HFFc6 (cell line): Measurements from ENCODE around the gene KCNQ1OT1. TPM values are rescaled to one million over a fixed set of nuclear protein-coding genes. Genes with fewer than 3 reads are reported as not detected.

Experiments
- DNase-seq: peaks from one replicate; pipeline ENCODE4 v3.0.0-alpha.2; 2018
- H3K27ac Mint-ChIP-seq: 2 replicates; pipeline ENCODE4 v1.8.0; 2020; ENCODE audit warnings: mild to moderate bottlenecking, mixed read lengths
- H3K27me3 Mint-ChIP-seq: 2 replicates; pipeline ENCODE4 v1.8.0; 2021; ENCODE audit warnings: mild to moderate bottlenecking, moderate library complexity, mixed read lengths; ENCODE audit not compliant: insufficient read depth
- H3K36me3 Mint-ChIP-seq: 2 replicates; pipeline ENCODE4 v1.8.0; 2021; ENCODE audit warnings: low read depth, mixed read lengths
- H3K4me1 Mint-ChIP-seq: 2 replicates; pipeline ENCODE4 v1.8.0; 2020; ENCODE audit warnings: low read depth, mixed read lengths
- H3K4me3 Mint-ChIP-seq: 2 replicates; pipeline ENCODE4 v1.8.0; 2020; ENCODE audit warnings: mild to moderate bottlenecking, moderate library complexity, mixed read lengths
- H3K9me3 Mint-ChIP-seq: 2 replicates; pipeline ENCODE4 v1.8.0; 2020; ENCODE audit warnings: mild to moderate bottlenecking, mixed read lengths
- CTCF ChIP-seq: fragments of 200-600 bp; sonication (generic); IDR thresholded peaks from 2 replicates; pipeline ENCODE4 v1.5.0; 2021; ENCODE audit warnings: antibody characterized with exemption, mild to moderate bottlenecking
- total RNA-seq, 6 experiments: library from RNA; stranded (reverse); fragmentation: NEBNext Ultra II Directional; extraction: Animal tissue kit (Norgen Biotek cat#: 25700); gene quantifications; 2 replicates in 1 of 6; 3 replicates in 5 of 6; pipeline ENCODE4 v1.2.3, GENCODE V29; 2021

The KCNQ1OT1 gene
- total RNA-seq, 6 experiments from 2014 or later, result 0.41 to 0.76 (median 0.43) TPM

- no peaks in the 10 kb centered on the region for H3K36me3 Mint-ChIP-seq
- no peak overlapping the region for H3K4me3 Mint-ChIP-seq
- TF ChIP-seq CTCF, result no peak
- no peak overlapping the region for H3K27ac Mint-ChIP-seq
- H3K27me3 Mint-ChIP-seq, result peaks cover 28% of the 10 kb centered on the region
- H3K4me1 Mint-ChIP-seq, result no peaks in the 10 kb centered on the region
- no peak for DNase-seq
- H3K9me3 Mint-ChIP-seq, result peaks cover 6% of the 10 kb centered on the region
These were observed 107.0 kb downstream of the KCNQ1OT1 start for GRCh38 chr11:2592559-2593392.

- TF ChIP-seq CTCF, result no peak
- no peaks in the 10 kb centered on the region for H3K36me3 Mint-ChIP-seq
- no peak overlapping the region for H3K27ac Mint-ChIP-seq
- no peaks in the 10 kb centered on the region for H3K4me1 Mint-ChIP-seq
- no peak overlapping the region for H3K4me3 Mint-ChIP-seq
- H3K9me3 Mint-ChIP-seq, result no peaks in the 10 kb centered on the region
- DNase-seq, result no peak
- peaks cover 31% of the 10 kb centered on the region for H3K27me3 Mint-ChIP-seq
These were observed 108.0 kb downstream of the KCNQ1OT1 start for GRCh38 chr11:2591805-2592204.

- H3K4me3 Mint-ChIP-seq, result no peak overlapping the region
- H3K9me3 Mint-ChIP-seq, result no peaks in the 10 kb centered on the region
- no peak overlapping the region for H3K27ac Mint-ChIP-seq
- H3K4me1 Mint-ChIP-seq, result no peaks in the 10 kb centered on the region
- no peak for TF ChIP-seq CTCF
- H3K36me3 Mint-ChIP-seq, result no peaks in the 10 kb centered on the region
- H3K27me3 Mint-ChIP-seq, result peaks cover 31% of the 10 kb centered on the region
- no peak for DNase-seq
These were observed 108.6 kb downstream of the KCNQ1OT1 start for GRCh38 chr11:2590965-2591754.

- Mint-ChIP-seq H3K4me1 (no peaks in the 10 kb centered on the region), H3K27me3 (peaks cover 31% of the 10 kb centered on the region), H3K9me3 (no peaks in the 10 kb centered on the region), H3K27ac (no peak overlapping the region), H3K36me3 (no peaks in the 10 kb centered on the region), H3K4me3 (no peak overlapping the region)
- no peak for TF ChIP-seq CTCF
- no peak for DNase-seq
These were observed 109.4 kb downstream of the KCNQ1OT1 start for GRCh38 chr11:2590131-2590964.

- H3K36me3 Mint-ChIP-seq, result no peaks in the 10 kb centered on the region
- TF ChIP-seq CTCF, result no peak
- no peak overlapping the region for H3K27ac Mint-ChIP-seq
- H3K4me1 Mint-ChIP-seq, result no peaks in the 10 kb centered on the region
- no peak overlapping the region for H3K4me3 Mint-ChIP-seq
- no peak for DNase-seq
- no peaks in the 10 kb centered on the region for H3K9me3 Mint-ChIP-seq
- peaks cover 31% of the 10 kb centered on the region for H3K27me3 Mint-ChIP-seq
These were observed 110.3 kb downstream of the KCNQ1OT1 start for GRCh38 chr11:2589538-2589934.
